ENCODE results near the gene SLC35F4.

GRCh38 chr14:57811998-57812546 lies 53.8 kb downstream of the SLC35F4 start:
- TF ChIP-seq, protein P1, sequence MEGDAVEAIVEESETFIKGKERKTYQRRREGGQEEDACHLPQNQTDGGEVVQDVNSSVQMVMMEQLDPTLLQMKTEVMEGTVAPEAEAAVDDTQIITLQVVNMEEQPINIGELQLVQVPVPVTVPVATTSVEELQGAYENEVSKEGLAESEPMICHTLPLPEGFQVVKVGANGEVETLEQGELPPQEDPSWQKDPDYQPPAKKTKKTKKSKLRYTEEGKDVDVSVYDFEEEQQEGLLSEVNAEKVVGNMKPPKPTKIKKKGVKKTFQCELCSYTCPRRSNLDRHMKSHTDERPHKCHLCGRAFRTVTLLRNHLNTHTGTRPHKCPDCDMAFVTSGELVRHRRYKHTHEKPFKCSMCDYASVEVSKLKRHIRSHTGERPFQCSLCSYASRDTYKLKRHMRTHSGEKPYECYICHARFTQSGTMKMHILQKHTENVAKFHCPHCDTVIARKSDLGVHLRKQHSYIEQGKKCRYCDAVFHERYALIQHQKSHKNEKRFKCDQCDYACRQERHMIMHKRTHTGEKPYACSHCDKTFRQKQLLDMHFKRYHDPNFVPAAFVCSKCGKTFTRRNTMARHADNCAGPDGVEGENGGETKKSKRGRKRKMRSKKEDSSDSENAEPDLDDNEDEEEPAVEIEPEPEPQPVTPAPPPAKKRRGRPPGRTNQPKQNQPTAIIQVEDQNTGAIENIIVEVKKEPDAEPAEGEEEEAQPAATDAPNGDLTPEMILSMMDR (conservative IDR thresholded peaks at IDR 0.05): no peak
- no peak for TF ChIP-seq ZFX (IDR thresholded peaks at IDR 0.05)

All from C4-2B (cell line).